Urothelium cell line (cell line): Measurements from ENCODE around the gene CRYGN.

ENCODE experiments used
- DNase-seq: peaks from one replicate; pipeline ENCODE4 v3.0.0; 2011; ENCODE audit warnings: low spot score, mixed read lengths
- FAIRE-seq: peaks from 2 replicates; lab custom pipeline; 2011; peaks lifted over from hg19 to GRCh38; lab: Jason Lieb, UNC

The CRYGN gene

DNA sequence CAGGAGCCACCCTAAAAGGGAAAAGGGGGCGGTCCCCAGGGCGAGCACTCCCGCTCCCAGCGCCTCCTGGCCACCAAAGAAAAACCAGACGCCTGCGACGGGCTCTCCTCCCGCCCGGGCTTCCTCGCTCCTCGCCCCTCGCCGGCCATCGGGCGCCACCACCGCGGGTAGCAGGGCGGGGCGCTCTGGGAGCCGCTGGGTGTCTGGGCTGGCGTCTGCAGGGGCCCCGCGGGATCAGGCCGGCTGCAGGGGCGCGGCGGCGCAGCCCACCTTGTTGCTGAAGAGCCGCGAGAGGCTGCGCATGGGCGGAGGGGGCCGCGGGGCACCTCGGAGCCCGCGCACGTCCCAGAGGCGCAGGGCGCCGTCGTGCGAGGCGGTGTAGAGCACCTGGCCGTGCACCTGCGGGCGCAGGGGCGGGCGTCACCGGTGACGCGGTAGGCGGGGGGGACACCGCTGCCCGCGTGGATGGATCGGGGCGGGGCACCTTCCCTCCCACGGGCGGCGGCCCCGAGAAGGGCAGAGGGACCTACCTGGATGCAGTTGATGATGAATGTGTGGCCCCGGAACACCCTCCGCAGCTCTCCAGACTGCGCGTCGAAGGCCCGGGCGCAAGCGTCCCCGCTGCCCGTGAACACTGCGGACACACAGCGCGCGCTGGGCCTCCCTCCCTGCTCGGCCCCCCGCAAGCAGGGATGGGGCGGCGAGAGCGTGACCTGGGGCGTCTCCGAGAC lies 58.4 kb downstream of the CRYGN start:
- FAIRE-seq (no peak), DNase-seq (no peak)

- no peak for DNase-seq
Observed at GRCh38 chr7:151381098-151381347, 58.9 kb downstream of the CRYGN start.

DNA sequence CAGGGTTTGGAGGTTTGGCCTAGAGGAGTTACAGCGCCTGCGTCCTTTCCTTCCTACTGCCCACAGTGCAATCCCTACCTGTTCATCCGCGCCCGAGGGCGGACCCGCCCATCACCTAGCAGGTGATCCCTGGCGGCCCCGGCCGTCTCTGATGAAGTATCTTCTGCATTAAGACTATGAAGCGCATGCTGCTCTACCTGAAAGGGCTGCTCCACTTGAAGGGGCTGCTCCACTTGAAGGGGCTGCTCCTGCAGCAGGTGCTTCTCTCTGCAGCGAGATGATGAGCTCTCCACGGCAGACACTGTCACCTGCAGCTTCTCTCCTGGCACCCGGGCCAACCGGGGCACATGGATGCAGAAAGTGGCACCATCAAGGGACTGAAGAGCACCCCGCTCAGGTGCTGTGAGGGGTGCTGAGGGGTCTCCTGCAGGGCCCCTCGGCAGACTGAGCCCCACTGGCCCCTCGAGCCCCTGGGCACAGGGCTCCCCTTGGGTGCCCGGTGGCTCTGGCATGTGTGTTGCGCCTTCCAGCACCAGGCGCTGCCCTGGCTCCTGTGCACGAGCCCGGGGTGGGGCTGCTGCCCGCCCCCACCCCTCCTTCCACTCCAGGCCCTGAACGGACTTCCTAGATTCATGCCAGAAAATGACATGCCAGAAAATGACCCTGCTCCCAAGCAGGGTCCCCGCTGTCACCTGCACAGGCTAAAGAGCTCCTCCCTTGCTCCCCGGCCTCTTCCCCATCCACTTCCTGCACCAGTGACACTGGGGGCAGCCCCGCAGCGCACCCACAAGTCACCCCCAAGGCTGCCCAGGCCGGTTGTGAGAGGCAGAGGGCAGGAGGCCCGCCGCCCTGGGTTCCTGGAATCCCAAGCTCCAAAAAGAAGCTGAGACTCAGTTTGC lies 59.5 kb downstream of the CRYGN start:
- FAIRE-seq (no peak), DNase-seq (no peak)

More at GRCh38 chr7:151381098-151381347, 58.9 kb downstream of the CRYGN start:
- FAIRE-seq: no peak

DNA sequence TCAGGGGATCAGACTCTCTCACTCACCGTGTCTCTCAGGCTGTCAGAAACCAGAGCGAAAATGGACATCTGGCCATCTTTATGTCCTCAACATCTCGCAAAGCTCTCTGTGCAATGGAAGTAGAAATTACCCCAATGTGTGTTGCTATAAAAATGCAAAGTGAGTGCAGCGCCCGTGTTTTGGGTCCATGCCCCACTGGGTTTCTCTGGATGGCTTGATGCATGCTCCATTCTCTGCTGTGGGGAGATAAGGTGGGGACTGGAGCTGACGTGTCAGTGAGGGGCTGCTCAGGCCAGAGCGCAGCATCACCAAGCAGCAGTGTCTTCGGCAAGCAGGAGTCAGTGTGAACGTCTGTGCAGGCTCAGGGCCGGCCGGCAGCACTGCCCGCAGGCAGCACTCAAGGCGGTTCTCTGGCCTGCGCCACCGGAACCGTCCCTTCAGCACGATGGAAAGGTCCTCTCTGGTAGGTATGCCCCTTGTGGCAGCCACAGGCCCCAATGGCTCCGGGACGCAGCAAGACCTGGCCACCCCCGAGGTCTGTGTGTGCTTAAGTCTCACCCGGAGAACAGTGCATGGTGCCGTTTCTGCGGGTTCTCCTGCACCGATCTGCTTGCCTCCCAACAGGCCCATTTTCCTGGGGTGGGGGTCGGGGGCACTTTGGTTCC lies 60.3 kb downstream of the CRYGN start:
- DNase-seq (no peak), FAIRE-seq (no peak)

- no peak for DNase-seq
Observed at GRCh38 chr7:151379193-151379520, 60.8 kb downstream of the CRYGN start.

More at GRCh38 chr7:151379193-151379520, 60.8 kb downstream of the CRYGN start:
- no peak for FAIRE-seq
